Body of pancreas (tissue), 4 donors: ENCODE data around the gene MUC21. TPM values are rescaled to one million over a fixed set of nuclear protein-coding genes. Genes with fewer than 3 reads are reported as not detected.

ENCODE experiments used
- ATAC-seq: fragments of 150-250 bp; one replicate; pipeline ENCODE4 v1.9.1; 2016
- DNase-seq, 4 donors: peaks; one replicate each; pipeline ENCODE4 v3.0.0-alpha.2; 2019
- H3K27ac ChIP-seq, 4 donors: fragments of 200-600 bp; sonication (generic); 1 replicate in 3 of 4; 2 replicates in 1 of 4; pipeline versions ENCODE4 v1.5.1 to v1.6.1; 2016 to 2019; ENCODE audit warnings: mild to moderate bottlenecking in 1 of 4, mixed read lengths in 1 of 4, moderate library complexity in 1 of 4
- H3K27me3 ChIP-seq, 2 donors: fragments of 200-600 bp; sonication (generic); one replicate each; pipeline ENCODE4 v1.6.0; 2016; ENCODE audit warnings: mild to moderate bottlenecking in 1 of 2
- H3K36me3 ChIP-seq, 2 donors: fragments of 200-600 bp; sonication (generic); replicated peaks in 1 of 2; 2 replicates each; pipeline ENCODE4 v1.5.1; 2016; ENCODE audit warnings: low read depth in 2 of 2; ENCODE audit not compliant: insufficient read depth in 1 of 2
- H3K4me1 ChIP-seq: fragments of 200-600 bp; sonication (generic); one replicate; pipeline ENCODE4 v1.6.0; 2016
- H3K4me3 ChIP-seq, 2 donors: fragments of 200-600 bp; sonication (generic); 1 replicate in 1 of 2; 2 replicates in 1 of 2; pipeline ENCODE4 v1.5.1; 2016 to 2019
- H3K9me3 ChIP-seq, 3 donors: fragments of 200-600 bp; sonication (generic); 1 replicate in 2 of 3; 2 replicates in 1 of 3; pipeline ENCODE4 v1.5.1; 2016
- POLR2A ChIP-seq, 3 donors: fragments of 450-650 bp; IDR thresholded peaks; one replicate each; pipeline ENCODE4 v1.6.1; 2016; ENCODE audit warnings: antibody characterized with exemption in 3 of 3, mild to moderate bottlenecking in 2 of 3
- WGBS, 2 donors: methylation state at CpG; one replicate each; pipeline ENCODE4 v1.1.5; 2017; 5-methylcytosine and 5-hydroxymethylcytosine counted together
- intact Hi-C: fragments of 100-400 bp; cut with DNase I; formaldehyde crosslinking; loops from one replicate; pipeline ENCODE4 v1.15.1; 2023
- total RNA-seq, 2 donors: library from RNA; depleted of rRNA; stranded (reverse); fragments of >200 nt; gene quantifications; one replicate each; pipeline ENCODE4 v1.1.0, GENCODE V29; 2016
- TF ChIP-seq, protein P1 (sequence below), 7 experiments: fragments of 450-650 bp in 4 of 7; fragments of 200-600 bp in 3 of 7; sonication (generic) in 3 of 7; IDR thresholded peaks; one replicate each; pipeline ENCODE4 v1.5.1; 2016 to 2019; ENCODE audit warnings: antibody characterized with exemption in 7 of 7

MUC21 gene
- total RNA-seq, 2 donors from 2014 or later, result not detected

GRCh38 chr6:30940361-30940986 lies 43.0 kb upstream of the MUC21 start, which contains the start of gene MUCL3:
TSS of gene MUCL3 (plus strand) at chr6:30940973. CDS start at chr6:30941000, 27 bp downstream.
- TF ChIP-seq, protein P1, sequence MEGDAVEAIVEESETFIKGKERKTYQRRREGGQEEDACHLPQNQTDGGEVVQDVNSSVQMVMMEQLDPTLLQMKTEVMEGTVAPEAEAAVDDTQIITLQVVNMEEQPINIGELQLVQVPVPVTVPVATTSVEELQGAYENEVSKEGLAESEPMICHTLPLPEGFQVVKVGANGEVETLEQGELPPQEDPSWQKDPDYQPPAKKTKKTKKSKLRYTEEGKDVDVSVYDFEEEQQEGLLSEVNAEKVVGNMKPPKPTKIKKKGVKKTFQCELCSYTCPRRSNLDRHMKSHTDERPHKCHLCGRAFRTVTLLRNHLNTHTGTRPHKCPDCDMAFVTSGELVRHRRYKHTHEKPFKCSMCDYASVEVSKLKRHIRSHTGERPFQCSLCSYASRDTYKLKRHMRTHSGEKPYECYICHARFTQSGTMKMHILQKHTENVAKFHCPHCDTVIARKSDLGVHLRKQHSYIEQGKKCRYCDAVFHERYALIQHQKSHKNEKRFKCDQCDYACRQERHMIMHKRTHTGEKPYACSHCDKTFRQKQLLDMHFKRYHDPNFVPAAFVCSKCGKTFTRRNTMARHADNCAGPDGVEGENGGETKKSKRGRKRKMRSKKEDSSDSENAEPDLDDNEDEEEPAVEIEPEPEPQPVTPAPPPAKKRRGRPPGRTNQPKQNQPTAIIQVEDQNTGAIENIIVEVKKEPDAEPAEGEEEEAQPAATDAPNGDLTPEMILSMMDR (IDR thresholded peaks at IDR 0.05), result no peak
- TF ChIP-seq POLR2A (IDR thresholded peaks at IDR 0.05), result no peak
- DNase-seq (no peak), ATAC-seq (no peak)
- Histone ChIP-seq H3K4me1 (peaks cover 39% of the 10 kb centered on the region), H3K27ac (peak within 1 kb of the TSS in 1 of 4 donors; percentile 56), H3K27me3 (no peaks in the 10 kb centered on the region), H3K9me3 (no peaks in the 10 kb centered on the region), H3K36me3 (no peaks in the 10 kb centered on the region), H3K4me3 (no peak within 1 kb of the TSS)
- 59 to 70% methylated on average over 15 to 16 of the region's 16 CpGs for WGBS, 2 donors
- intact Hi-C loops, result no loop called here

DNA sequence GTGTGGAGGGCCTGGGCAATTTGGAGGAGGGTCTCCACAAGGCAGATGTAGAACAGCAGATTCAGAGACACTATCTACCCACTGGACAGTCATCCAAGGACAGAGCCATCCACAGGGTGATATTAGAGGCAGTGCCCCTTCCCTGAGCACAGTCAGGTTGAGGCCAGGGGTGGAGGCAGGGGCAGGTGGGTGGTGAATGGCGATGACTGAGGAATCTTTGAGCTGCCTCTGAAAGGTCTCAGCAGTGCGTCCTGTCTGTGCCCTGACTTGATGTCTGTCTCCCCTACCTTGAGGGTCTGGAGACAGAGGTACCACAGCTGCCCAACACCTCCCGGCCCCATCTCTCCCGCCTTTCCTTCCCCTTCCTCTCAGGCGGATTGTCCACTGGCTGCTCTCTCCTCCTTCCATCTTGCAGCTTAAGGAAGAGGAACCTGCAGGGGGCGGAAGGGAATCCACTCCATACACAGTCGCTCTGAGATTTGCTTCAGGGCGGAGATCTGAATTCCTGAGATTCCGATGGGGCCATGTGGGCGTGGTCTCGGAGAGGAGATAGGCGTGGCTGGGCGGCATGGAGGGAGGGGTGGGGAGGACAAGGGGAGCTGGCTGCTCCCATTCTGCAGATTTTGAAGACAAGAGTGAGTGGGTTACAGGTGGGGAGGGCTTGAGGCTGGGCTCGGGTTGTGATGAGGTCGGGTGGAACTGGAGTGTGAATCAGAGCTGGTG lies 41.0 kb upstream of the MUC21 start:
- Histone ChIP-seq H3K27ac (no peak overlapping the region), H3K36me3 (no peaks in the 10 kb centered on the region), H3K27me3 (no peaks in the 10 kb centered on the region), H3K9me3 (no peaks in the 10 kb centered on the region), H3K4me3 (no peak overlapping the region), H3K4me1 (peaks cover 39% of the 10 kb centered on the region)
- ATAC-seq (peak; percentile 82), DNase-seq (peak; percentile 81 to 85 (median 82))
- 13 to 20% methylated on average over 8 to 15 of the region's 15 CpGs for WGBS, 2 donors
- TF ChIP-seq POLR2A (IDR thresholded peaks at IDR 0.05), result no peak
- TF ChIP-seq, protein P1 (IDR thresholded peaks at IDR 0.05), result peak in 5 of 7 experiments; percentile 26 to 61 (median 58)
- intact Hi-C loops, result no loop called here

GRCh38 chr6:30944051-30944450 lies 39.5 kb upstream of the MUC21 start:
- H3K27ac ChIP-seq, result no peak overlapping the region
- peaks cover 24% of the 10 kb centered on the region for H3K4me1 ChIP-seq
- intact Hi-C loops, result no loop called here
- no peaks in the 10 kb centered on the region for H3K9me3 ChIP-seq
- no peaks in the 10 kb centered on the region for H3K36me3 ChIP-seq
- H3K4me3 ChIP-seq, result no peak overlapping the region
- no peaks in the 10 kb centered on the region for H3K27me3 ChIP-seq
- DNase-seq (no peak), ATAC-seq (no peak)
- TF ChIP-seq, protein P1 (IDR thresholded peaks at IDR 0.05), result no peak
- no peak for TF ChIP-seq POLR2A (IDR thresholded peaks at IDR 0.05)
- 80% methylated on average over 4 of the region's 4 CpGs for WGBS, 2 donors

DNA sequence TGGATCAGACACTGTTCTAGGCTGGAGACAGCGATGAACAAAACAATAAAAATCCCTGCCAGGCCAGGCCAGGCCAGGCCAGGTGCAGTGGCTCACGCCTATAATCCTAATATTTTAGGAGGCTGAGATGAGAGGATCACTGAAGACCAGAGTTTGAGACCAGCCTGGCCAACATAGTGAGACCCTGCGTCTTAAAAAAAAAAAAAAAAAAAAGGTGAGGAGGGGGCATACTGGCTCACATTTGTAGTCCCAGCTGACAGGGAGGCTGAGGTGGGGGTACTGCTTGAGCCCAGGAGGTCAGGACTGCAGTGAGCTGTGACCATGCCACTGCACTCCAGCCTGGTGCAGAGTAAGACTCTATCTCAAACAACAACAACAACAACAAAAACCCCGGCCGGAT lies 38.2 kb upstream of the MUC21 start:
- no peaks in the 10 kb centered on the region for H3K27me3 ChIP-seq
- TF ChIP-seq POLR2A (IDR thresholded peaks at IDR 0.05), result no peak
- TF ChIP-seq, protein P1 (IDR thresholded peaks at IDR 0.05), result no peak
- no peaks in the 10 kb centered on the region for H3K9me3 ChIP-seq
- intact Hi-C loops, result no loop called here
- WGBS, 2 donors, result 61 to 77% methylated on average over 5 of the region's 5 CpGs
- H3K27ac ChIP-seq, result no peak overlapping the region
- H3K36me3 ChIP-seq, result no peaks in the 10 kb centered on the region
- no peak overlapping the region for H3K4me3 ChIP-seq
- no peak for ATAC-seq
- DNase-seq, result no peak
- peaks cover 15% of the 10 kb centered on the region for H3K4me1 ChIP-seq
